NCI-H187 treated with DMSO at 0.1 percent for 48 hours (cell line): ENCODE data around the gene LZTR1.

Experiments used
- DNase-seq: peaks from one replicate; lab custom pipeline; 2025; lab: John Stamatoyannopoulos, UW

Gene LZTR1

GRCh38 chr22:20980938-20981722, 967 bp upstream of the LZTR1 start:
- no peak for DNase-seq

DNA sequence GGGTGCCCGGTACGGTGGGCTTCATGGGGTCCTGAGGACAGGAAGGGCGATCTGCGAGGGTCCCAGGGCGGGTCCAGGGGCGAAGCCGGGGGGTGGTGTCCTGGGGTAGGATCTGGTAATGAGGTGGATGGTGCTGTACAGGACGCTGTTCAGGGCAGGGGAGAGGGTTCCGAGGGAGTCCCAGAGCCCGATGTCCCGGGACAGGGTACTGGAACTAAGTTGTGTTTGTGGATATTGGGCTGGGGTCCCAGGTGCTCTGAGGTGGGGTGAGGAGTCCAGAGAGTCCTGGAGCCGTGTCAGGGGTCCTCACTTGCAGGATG, 426 bp downstream of the LZTR1 start:
- no peak for DNase-seq

DNA sequence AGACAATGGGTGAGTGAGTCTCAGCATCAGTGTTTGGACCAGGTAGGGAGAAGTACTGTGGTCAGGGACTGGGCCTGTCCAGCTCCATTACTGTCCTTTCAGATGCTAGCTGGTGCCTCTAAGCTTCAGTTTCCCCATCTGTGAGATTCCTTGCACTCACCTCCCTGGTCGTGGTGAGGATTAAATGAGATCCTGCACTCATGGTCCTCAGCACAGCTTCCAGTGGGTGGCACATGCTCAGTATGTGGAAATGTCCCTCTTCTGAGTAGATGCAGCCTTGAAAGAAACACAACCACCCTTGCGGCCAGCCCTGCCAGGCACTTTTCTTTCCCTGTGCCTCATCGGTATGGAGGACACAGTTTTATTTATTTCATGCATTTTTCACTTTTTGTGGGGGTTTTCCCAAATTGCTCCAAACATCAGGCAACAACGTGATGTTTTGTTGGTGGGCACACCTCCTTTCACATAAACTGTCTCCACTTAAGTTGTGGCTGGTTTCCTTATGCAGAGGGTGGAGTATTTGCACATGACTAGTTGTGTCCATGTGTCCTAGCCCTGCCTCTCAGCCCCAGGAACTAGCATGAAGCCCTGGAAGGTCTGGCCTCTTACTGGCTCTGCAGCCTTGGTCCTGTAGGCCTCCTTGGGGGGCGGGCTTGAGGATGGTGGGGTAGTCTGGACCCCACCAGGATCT, 1.1 kb downstream of the LZTR1 start:
- DNase-seq: no peak

DNA sequence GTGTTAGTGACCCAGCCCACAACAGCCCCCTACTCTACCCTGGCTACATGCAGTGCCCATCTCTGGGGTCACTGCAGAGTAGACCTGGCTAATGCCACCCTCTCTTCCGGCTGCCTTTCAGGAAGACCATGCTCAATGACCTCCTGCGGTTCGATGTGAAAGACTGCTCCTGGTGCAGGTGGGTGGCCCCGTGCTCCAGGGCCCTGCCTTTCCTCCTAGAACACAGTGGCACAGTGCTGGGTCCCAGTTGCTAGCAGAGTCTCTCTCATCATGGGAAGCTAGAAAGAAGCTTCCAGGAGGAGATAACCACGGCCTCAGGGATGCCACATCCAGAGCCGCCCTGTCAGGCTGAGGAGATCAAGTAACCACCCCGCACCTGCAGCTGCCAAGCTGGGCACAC, 3.6 kb downstream of the LZTR1 start:
- no peak for DNase-seq

- DNase-seq: no peak
Measured at GRCh38 chr22:20986365-20986764, 4.3 kb downstream of the LZTR1 start.

DNA sequence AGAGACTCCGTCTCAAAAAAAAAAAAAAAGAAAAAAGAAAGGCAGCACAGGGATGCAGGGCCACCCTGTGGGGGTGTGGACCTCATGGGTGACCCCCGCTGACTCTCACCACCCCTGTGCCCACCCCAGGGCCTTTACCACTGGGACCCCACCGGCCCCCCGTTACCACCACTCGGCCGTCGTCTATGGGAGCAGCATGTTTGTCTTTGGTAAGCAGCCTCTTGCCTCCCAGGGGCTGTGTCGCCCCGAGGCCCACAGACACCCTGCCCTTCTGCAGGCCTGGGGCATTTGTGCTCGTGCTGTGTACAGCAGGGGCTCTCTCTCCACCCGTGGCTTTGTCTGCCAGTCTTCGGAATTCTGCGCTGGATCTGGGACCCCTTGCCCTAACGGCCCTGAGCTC, 5.3 kb downstream of the LZTR1 start:
- DNase-seq: no peak

GRCh38 chr22:20988573-20989322, 6.7 kb downstream of the LZTR1 start:
- no peak for DNase-seq

DNA sequence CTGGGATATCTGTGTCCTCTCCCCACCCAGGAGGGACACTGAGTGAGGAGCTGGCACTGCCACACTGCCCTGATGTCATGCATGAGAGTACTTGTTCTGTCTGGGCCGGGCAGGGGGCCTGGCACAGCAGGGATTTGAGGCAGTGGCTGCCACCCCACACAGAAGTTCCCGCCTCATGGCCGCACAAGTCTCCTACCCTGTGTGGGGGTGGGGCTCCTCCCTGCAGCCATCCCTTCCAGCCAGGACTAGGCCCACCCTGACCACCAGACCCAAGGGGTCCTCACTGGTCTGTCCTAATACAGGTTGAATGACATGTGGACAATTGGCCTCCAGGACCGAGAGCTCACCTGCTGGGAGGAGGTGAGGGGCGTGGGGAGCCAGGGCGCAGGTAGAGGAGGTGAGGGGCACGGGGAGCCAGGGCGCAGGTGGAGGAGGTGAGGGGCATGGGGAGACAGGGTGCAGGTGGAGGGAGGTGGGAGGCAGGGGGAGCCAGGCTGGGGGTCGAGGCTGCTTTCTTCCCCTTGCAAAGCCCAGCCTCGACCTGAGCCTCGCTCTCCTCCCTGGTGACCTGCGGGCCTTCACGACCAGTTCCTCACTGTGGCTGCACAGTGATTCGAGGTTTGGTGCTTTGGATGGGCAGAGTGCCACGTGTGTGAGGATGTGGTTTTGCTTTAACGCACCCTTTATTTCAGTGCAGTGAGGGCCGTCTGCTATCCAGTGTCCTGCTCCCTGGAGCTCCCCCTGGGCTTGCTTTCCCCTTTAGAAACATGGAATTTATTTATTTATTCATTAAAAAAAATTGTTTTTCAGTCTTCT, 7.4 kb downstream of the LZTR1 start:
- no peak for DNase-seq

GRCh38 chr22:20990184-20991180, 8.4 kb downstream of the LZTR1 start:
- no peak for DNase-seq

- DNase-seq: no peak
Measured at GRCh38 chr22:20991252-20992055, 9.4 kb downstream of the LZTR1 start.

- no peak for DNase-seq
Measured at GRCh38 chr22:20992056-20992442, 10.0 kb downstream of the LZTR1 start.

DNA sequence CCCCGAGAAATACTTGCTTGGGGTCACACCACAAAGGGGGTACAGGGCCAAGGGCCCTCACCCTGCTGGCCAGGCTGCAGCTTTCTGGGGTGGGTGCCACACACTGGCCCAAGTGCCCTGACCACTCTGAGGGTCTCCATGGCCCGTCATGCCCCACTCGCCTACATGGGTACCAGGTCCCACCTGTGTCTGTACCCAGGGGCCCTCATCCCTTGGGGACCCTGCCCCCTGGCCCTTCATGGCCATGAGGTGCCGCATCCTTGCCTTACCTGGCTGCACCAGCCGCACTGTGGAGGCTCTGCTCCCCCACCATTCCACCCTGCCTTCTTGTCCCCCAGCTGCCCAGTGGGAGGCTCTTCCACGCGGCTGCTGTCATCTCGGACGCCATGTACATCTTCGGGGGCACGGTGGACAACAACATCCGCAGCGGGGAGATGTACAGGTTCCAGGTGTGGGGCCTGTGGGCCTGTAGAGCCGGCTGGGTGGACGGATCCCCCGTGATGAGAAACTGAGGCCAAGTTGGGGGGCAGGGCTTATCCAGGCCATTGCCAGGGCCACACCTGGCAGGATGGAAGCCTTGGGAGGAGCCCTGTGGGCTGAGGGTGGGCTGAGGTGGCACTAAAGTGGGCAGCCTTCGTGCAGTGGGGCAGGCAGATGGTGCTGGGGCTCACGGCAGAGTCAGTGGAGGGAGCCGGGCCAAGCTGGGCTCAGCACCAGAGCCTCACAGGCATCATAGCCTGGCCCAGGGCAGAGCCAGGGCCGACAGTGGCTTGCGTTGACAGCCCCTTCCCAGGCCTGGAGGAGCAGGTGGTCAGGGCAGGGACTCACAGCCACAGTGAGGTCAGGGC, 10.6 kb downstream of the LZTR1 start:
- no peak for DNase-seq

DNA sequence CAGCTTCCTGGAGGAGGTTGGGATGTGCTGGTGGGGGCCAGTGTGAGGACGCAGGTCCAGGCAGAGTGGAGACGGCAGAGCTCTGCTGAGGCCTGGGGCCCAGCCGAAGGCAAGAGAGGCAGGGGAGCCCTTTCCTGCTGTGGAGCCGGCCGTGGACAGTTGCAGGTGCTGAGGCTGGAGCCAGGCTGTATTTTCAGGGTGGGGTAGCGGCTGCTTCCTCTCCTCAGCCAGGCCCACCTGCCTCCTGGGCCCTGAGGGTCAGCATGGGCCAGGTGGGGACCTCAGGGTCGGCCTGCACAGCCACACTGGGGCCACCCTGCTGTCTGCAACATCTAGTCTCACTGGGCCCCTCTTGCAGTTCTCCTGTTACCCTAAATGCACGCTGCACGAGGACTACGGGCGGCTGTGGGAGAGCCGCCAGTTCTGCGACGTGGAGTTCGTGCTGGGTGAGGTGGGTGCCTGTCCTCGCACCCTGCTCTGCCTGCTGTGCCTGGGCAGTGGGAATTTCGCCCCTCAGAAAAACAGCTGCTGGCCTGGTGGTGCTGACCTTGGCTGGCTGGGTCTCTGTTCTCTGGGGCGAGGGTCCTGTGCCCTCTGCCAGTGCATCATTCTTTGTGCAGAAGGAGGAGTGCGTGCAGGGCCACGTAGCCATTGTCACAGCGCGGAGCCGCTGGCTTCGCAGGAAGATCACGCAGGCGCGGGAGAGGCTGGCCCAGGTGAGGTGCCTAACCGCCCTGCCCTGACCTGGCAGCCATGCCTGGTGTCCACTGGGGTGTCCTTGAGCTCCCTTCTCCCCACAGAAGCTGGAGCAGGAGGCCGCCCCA, 11.4 kb downstream of the LZTR1 start:
- no peak for DNase-seq

DNA sequence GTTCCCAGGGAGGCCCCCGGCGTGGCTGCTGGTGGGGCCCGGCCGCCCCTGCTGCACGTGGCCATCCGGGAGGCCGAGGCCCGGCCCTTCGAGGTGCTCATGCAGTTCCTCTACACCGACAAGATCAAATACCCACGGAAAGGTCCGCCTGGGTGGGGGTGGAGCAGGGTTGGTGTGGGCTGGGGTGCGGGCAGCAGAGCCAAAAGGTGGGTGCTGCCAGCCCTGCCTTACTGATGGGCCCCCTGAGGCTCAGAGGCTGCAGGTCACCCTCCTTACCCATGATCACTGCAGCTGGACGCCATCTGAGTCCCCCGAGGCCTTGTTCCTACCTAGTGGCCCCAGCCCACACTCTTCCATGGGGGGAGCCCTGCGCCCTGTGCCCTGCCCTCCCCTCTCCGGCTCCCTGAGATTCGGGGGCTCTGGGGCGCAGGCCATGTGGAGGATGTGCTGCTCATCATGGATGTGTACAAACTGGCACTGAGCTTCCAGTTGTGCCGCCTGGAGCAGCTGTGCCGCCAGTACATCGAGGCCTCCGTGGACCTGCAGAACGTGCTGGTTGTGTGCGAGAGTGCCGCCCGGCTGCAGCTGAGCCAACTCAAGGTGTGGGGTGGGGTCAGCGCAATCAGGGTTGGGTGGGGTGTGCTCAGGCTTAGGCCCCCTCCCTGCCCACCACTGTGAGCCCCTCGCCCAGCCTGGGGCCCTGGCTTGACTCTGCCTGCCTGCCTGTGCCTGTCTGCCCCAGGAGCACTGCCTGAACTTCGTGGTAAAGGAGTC, 12.2 kb downstream of the LZTR1 start:
- DNase-seq: no peak

- no peak for DNase-seq
Measured at GRCh38 chr22:20994902-20995241, 12.8 kb downstream of the LZTR1 start.

GRCh38 chr22:20995329-20996030, 13.4 kb downstream of the LZTR1 start:
- no peak for DNase-seq

- DNase-seq: no peak
Measured at GRCh38 chr22:20996031-20996410, 13.9 kb downstream of the LZTR1 start.
